ENCODE measurements around the gene GAS6. TPM values are rescaled to one million over a fixed set of nuclear protein-coding genes. Genes with fewer than 3 reads are reported as not detected.
A peak's percentile ranks its signal among the peaks of the same experiment; 100 is the strongest.

The GAS6 gene
- total RNA-seq, 1 donor from 2014 or later = 189 TPM

GRCh38 chr13:113890774-113891480, 27.1 kb upstream of the GAS6 start:
- DNase-seq (ENCODE audit: missing footprints) (no peak), ATAC-seq (no peak)

GRCh38 chr13:113889467-113889866, 25.6 kb upstream of the GAS6 start:
- intact Hi-C loops (cut with DNase I) = no loop called here
- DNase-seq (ENCODE audit: missing footprints) (no peak), ATAC-seq (no peak)

More at GRCh38 chr13:113890774-113891480, 27.1 kb upstream of the GAS6 start:
- intact Hi-C loops (cut with DNase I) = no loop called here

- no peak for DNase-seq (ENCODE audit: missing footprints)
- ATAC-seq = no peak
These were observed 24.9 kb upstream of the GAS6 start for GRCh38 chr13:113888701-113889330.

GRCh38 chr13:113887700-113888201, 23.9 kb upstream of the GAS6 start:
- DNase-seq (ENCODE audit: missing footprints) (no peak), ATAC-seq (peak; percentile 21)
- intact Hi-C loops (cut with DNase I) = no loop called here

More at GRCh38 chr13:113888701-113889330, 24.9 kb upstream of the GAS6 start:
- intact Hi-C loops (cut with DNase I) = no loop called here

GRCh38 chr13:113886561-113887112, 22.8 kb upstream of the GAS6 start:
- DNase-seq (ENCODE audit: missing footprints) = peak; percentile 39
- no peak for ATAC-seq
- intact Hi-C loops (cut with DNase I) = no loop called here

DNA sequence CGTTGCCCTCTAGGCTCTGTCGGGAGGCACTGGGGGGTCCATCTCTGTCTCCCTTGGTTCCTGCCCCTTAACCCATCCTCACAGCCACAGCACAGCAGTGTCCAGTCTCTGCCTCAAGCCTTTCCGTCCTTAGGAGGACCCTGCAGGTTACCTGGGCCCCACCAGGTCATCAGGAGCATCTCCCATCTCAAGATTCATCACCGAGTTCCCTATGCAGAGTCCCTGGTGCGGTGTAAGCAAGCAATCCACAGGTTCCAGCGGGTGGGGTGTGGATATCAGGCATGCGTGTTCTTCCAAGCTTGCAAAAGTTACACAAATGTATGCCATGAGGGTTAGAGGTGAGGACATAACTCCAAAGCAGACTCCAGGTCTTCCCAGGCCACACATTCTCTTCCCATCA, 20.9 kb upstream of the GAS6 start:
- intact Hi-C loops (cut with DNase I) = no loop called here

GRCh38 chr13:113883921-113884804, 20.3 kb upstream of the GAS6 start:
- intact Hi-C loops (cut with DNase I) = loop anchor here (2.0 kb wide), 1 partner anchor 47 kb away; no protein-coding TSS in a partner anchor
- DNase-seq (ENCODE audit: missing footprints) = no peak
- no peak for ATAC-seq

More for the DNA sequence above, 20.9 kb upstream of the GAS6 start:
- DNase-seq (ENCODE audit: missing footprints) = no peak
- ATAC-seq = no peak

DNA sequence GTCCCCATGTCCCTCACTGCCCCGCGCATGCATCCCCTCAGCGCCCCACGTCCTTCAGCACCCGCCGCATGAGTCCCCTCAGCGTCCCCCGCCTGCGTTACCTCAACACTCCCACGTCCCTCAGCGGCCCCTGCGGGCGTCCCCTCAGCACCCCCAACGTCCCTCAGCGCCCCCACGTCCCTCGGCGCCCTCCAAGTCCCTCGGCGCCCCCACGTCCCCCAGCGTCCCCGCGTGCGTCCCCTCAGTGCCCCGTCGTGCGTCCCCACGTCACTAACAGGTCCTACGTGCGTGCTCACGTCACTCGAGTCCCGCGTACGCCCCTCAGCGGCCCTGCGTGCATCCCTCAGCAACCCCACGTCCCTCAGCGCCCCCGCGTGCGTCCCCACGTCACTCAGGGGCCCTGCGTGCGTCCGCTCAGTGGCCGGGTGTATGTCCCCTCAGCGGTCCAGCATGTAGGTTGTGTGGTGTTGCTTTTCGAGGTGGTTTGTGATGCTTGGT, 19.5 kb upstream of the GAS6 start:
- intact Hi-C loops (cut with DNase I) = loop anchor here (2.0 kb wide), 1 partner anchor 47 kb away; no protein-coding TSS in a partner anchor
- no peak for ATAC-seq
- DNase-seq (ENCODE audit: missing footprints) = no peak

DNA sequence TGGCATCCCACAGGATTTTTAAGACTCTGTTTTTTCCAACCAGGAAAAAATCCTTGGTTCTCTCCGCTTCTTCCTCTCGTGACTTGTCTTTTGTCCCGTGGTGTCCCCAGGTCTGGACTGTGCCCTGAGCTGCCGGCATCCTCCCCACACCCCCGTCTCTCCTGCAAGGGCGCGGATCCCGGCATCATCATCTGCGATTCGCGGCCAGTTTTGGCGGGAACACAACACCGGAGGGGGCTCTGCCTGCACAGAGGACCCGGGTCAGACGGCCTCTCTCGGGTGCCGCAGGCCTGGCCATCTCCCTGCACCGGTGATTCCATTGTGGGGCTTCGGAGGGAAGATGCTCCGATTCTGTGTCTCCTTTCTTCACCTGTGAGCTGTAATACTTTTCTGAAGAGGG, 18.8 kb upstream of the GAS6 start:
- ATAC-seq (no peak), DNase-seq (ENCODE audit: missing footprints) (no peak)
- intact Hi-C loops (cut with DNase I) = loop anchor here (1.0 to 2.0 kb wide), 2 partner anchors 18 to 46 kb away; partner anchors contain the start of gene GAS6

DNA sequence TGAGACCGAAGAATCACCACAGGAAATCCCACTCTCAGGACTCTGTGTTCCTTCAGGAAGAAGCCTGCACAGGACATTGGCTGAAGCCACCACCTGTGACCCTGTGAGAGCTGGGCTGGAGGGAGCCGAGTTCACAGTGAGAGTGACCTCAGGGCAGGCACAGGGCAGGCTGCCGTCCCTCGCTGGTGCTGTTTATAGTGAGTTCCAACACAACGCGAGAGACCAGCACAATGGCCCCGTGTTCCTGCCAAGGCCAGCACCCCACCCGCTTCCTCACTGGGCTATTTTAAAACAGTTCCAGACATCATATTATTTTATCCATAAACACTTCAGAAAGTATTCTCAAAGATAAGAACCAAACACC, 18.4 kb upstream of the GAS6 start:
- intact Hi-C loops (cut with DNase I) = loop anchor here (1.0 to 2.0 kb wide), 2 partner anchors 18 to 45 kb away; partner anchors contain the start of gene GAS6
- ATAC-seq (peak; percentile 84), DNase-seq (ENCODE audit: missing footprints) (peak; percentile 84)

DNA sequence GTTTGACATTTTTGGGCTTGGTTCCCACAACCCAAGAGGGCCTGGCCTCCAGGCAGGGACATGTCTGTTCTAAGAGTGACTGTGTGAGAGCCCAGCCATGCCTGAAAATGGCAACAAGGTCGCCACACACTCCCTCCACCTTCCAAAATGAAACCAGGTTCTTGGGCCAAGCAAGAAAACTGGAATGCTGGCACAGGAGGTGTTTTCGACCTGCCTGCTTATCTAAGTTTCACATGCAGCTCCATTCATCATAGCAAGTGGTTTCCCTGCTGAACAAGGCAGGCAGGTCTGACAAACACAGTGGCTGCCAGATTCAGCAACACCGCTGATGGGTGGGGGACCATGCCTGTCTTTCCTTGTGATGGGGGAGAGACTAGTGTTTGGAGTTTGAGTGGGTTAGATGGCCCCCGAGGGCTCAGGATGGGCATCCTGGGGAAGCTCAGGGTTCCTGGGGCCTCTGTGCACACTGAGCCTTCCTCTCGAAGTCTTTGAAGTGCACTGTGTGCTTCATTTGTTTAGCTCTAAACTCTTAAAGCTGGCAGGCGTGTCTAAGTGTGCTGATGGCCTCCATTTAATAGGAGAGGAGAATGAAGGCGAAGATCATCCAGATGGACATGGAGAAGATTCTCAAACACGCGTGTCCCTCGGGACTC, 17.9 kb upstream of the GAS6 start:
- intact Hi-C loops (cut with DNase I) = loop anchor here (1.0 to 2.0 kb wide), 2 partner anchors 17 to 45 kb away; partner anchors contain the start of gene GAS6
- peak; percentile 69 for ATAC-seq

GRCh38 chr13:113880651-113881611, 17.1 kb upstream of the GAS6 start:
- DNase-seq (ENCODE audit: missing footprints) = no peak
- intact Hi-C loops (cut with DNase I) = no loop called here
- peak; percentile 27 for ATAC-seq

More for the DNA sequence above, 17.9 kb upstream of the GAS6 start:
- no peak for DNase-seq (ENCODE audit: missing footprints)

DNA sequence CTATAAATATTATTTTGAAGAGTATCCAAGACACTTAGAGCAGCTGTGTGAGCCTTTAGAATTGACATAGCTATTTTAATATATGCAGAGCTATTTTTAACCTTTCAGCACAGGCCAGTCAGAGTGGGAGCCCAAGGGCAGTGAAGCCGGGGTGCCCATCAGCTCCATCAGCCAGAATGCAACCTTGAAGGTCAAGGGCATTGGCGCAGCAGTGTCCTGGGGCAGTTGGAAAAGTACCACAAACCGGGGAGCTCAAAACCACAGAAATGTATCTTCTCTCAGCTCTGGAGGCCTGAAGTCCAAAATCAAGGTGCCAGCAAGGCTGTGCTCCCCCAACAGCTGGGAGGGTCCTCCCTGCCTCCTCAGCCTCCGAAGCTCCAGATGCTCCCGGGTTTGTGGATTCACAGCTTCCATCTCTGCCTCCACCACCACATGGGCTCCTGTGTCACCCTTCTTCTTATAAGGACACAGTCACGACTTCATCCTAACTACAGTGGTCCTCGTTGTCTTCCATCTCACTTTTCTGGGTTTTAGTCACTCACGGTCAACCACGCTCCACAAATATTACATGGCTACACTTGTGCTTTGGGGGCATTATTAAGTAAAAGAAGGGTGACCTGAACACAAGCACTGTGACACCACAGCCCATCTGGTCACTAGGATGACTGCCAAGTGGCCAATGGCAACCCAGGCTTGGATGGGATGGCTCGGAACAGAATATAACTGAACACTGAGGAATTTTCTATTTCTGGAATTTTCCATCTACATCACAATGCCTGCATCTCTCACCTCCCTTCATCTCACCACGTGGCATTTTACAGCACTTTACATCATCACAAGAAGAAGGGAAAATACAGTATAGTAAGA, 15.9 kb upstream of the GAS6 start:
- DNase-seq (ENCODE audit: missing footprints) (no peak), ATAC-seq (peak; percentile 58)
- intact Hi-C loops (cut with DNase I) = no loop called here

- DNase-seq (ENCODE audit: missing footprints) (no peak), ATAC-seq (no peak)
- intact Hi-C loops (cut with DNase I) = no loop called here
These were observed 15.1 kb upstream of the GAS6 start for GRCh38 chr13:113879017-113879416.

- no peak for ATAC-seq
- no peak for DNase-seq (ENCODE audit: missing footprints)
- intact Hi-C loops (cut with DNase I) = no loop called here
These were observed 13.5 kb upstream of the GAS6 start for GRCh38 chr13:113877149-113877990.
